Transverse colon (tissue), 3 donors: ENCODE data around the gene VLDLR.

Source experiments
- POLR2A ChIP-seq: fragments of 450-650 bp; IDR thresholded peaks from one replicate; pipeline ENCODE4 v1.6.1; 2016; ENCODE audit warnings: antibody characterized with exemption, mild to moderate bottlenecking, moderate library complexity
- POLR2AphosphoS5 ChIP-seq, 3 donors: sonication (generic); formaldehyde crosslinking; IDR thresholded peaks; one replicate each; pipeline ENCODE4 v1.6.1; 2016; ENCODE audit warnings: antibody characterized with exemption in 3 of 3

GRCh38 chr9:2677915-2678889 lies 56.6 kb downstream of the VLDLR start:
- TF ChIP-seq POLR2AphosphoS5 (IDR thresholded peaks at IDR 0.05), result no peak
- no peak for TF ChIP-seq POLR2A
